Parathyroid adenoma (tissue), 2 donors: ENCODE results near the gene CADPS.

ENCODE experiments used
- H2AFZ ChIP-seq: fragments of 300-600 bp; sonication (generic); one replicate; pipeline ENCODE4 v1.7.0; 2017; ENCODE audit warnings: antibody characterized with exemption, mild to moderate bottlenecking
- H3K27ac ChIP-seq: fragments of 300-600 bp; sonication (generic); one replicate; pipeline ENCODE4 v1.7.0; 2017
- H3K27me3 ChIP-seq: fragments of 300-600 bp; sonication (generic); one replicate; pipeline ENCODE4 v1.7.0; 2017; ENCODE audit warnings: low read length; ENCODE audit not compliant: control insufficient read depth, insufficient read depth
- H3K36me3 ChIP-seq: fragments of 300-600 bp; sonication (generic); one replicate; pipeline ENCODE4 v1.7.0; 2017; ENCODE audit warnings: low read length; ENCODE audit not compliant: control insufficient read depth, insufficient read depth
- H3K4me1 ChIP-seq: fragments of 300-600 bp; sonication (generic); one replicate; pipeline ENCODE4 v1.7.0; 2017; ENCODE audit warnings: control low read depth
- H3K4me2 ChIP-seq: fragments of 300-600 bp; sonication (generic); one replicate; pipeline ENCODE4 v1.7.0; 2017; ENCODE audit warnings: low read length
- H3K4me3 ChIP-seq: fragments of 300-600 bp; sonication (generic); one replicate; pipeline ENCODE4 v1.7.0; 2017; ENCODE audit warnings: low read depth, low read length
- H3K79me2 ChIP-seq: fragments of 300-600 bp; sonication (generic); one replicate; pipeline ENCODE4 v1.7.0; 2017; ENCODE audit warnings: control low read depth
- H3K9ac ChIP-seq: fragments of 300-600 bp; sonication (generic); one replicate; pipeline ENCODE4 v1.7.0; 2017; ENCODE audit warnings: mild to moderate bottlenecking
- H3K9me3 ChIP-seq: fragments of 300-600 bp; sonication (generic); one replicate; pipeline ENCODE4 v1.7.0; 2017; ENCODE audit warnings: low read length; ENCODE audit not compliant: control insufficient read depth
- TF ChIP-seq, protein P1 (sequence below): fragments of 300-600 bp; sonication (generic); IDR thresholded peaks from one replicate; pipeline ENCODE4 v1.7.0; 2017; ENCODE audit warnings: antibody characterized with exemption, mild to moderate bottlenecking
- donor health status: primary hyperparathyroidism.

Gene CADPS

DNA sequence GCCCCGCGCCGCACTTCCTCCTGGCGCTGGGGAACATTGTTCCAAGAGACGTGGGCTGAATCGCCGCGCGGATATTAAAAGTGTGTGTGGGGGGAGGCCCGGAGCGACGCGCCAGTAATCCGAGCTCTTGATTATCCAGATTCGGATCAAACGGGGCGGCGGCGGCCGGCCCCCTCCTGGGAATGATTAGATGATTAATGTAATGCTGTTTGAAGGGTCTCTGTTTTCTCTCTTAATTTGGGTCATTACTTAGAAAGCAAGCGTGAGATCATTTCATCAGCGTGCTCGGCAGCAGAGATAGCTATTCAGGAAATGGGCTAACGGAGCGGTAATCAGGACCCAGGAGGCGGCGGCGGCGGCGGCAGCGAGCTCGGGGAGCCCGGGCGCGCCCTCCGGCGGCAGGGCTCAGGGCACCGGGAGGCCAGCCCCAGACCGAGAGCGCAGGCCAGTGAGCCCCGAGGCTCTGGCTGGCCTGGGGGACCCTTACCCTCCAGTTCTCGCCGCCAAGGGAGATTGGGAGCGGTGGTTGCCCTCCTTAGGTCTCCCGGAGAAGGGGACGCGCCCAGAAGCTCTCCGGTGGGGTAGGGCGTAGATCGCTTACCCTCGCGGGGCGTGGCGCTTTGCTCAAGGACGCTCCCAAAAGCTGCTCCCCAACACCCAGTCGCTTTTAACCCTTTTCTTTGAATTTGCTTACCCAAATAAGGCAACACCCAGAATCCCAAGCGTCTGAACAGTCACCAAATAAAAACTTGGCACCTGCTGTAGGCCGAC lies 506.3 kb downstream of the CADPS start:
- TF ChIP-seq, protein P1, sequence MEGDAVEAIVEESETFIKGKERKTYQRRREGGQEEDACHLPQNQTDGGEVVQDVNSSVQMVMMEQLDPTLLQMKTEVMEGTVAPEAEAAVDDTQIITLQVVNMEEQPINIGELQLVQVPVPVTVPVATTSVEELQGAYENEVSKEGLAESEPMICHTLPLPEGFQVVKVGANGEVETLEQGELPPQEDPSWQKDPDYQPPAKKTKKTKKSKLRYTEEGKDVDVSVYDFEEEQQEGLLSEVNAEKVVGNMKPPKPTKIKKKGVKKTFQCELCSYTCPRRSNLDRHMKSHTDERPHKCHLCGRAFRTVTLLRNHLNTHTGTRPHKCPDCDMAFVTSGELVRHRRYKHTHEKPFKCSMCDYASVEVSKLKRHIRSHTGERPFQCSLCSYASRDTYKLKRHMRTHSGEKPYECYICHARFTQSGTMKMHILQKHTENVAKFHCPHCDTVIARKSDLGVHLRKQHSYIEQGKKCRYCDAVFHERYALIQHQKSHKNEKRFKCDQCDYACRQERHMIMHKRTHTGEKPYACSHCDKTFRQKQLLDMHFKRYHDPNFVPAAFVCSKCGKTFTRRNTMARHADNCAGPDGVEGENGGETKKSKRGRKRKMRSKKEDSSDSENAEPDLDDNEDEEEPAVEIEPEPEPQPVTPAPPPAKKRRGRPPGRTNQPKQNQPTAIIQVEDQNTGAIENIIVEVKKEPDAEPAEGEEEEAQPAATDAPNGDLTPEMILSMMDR: no peak
- no peak overlapping the region for H3K4me3 ChIP-seq
- H3K79me2 ChIP-seq: no peaks in the 10 kb centered on the region
- no peaks in the 10 kb centered on the region for H3K36me3 ChIP-seq
- no peak overlapping the region for H2AFZ ChIP-seq
- H3K27ac ChIP-seq: no peak overlapping the region
- peaks cover 22% of the 10 kb centered on the region for H3K27me3 ChIP-seq
- no peaks in the 10 kb centered on the region for H3K4me1 ChIP-seq
- H3K4me2 ChIP-seq: no peak overlapping the region
- H3K9me3 ChIP-seq: no peaks in the 10 kb centered on the region
- no peak overlapping the region for H3K9ac ChIP-seq

DNA sequence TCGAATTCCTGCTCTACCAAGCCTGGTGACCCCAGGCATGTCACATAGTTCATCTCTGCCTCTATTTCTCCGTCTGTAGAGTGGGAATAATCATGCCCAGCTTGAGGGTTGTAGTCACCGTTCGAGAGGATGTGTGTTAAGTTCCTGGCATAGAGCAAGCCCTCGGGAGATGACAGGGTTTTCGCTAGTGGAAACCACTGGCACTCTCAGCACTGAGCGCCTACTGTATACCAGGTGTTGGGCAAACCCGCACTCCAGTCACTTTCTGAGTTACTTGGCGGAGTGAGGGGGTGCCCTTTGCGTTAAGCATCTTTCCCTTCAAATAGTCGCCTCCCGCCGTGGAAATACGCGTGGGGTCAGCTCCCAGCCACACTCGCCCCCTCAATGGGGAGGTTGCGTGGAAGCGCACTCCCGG lies 506.9 kb downstream of the CADPS start:
- peaks cover 22% of the 10 kb centered on the region for H3K27me3 ChIP-seq
- H3K9ac ChIP-seq: no peak overlapping the region
- H3K4me3 ChIP-seq: no peak overlapping the region
- TF ChIP-seq, protein P1: no peak
- H3K27ac ChIP-seq: no peak overlapping the region
- no peaks in the 10 kb centered on the region for H3K9me3 ChIP-seq
- H3K79me2 ChIP-seq: no peaks in the 10 kb centered on the region
- H3K4me1 ChIP-seq: no peaks in the 10 kb centered on the region
- no peak overlapping the region for H2AFZ ChIP-seq
- no peak overlapping the region for H3K4me2 ChIP-seq
- H3K36me3 ChIP-seq: no peaks in the 10 kb centered on the region

DNA sequence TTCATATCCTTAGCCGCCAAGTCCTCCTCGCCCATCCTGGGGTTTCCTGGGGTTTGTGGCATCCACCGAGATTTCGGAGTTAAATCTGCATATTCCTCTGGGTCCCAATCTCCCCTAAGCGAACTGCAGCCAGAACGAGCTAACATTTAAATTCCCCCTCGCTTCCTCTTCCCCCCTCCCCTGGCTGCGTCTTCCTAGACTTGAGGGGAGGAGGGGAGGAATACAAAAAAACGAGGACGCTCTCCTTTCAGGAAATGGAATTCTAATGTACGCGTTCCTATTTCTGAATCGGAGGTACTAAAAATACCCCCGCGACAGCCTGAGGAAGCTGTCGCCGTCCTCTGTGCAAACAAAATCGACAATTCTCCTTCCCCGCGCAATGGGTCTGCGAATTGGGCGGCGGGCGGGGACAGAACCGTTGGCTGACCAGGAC lies 507.4 kb downstream of the CADPS start:
- H3K4me2 ChIP-seq: no peak overlapping the region
- no peaks in the 10 kb centered on the region for H3K4me1 ChIP-seq
- TF ChIP-seq, protein P1: no peak
- no peaks in the 10 kb centered on the region for H3K79me2 ChIP-seq
- H3K27ac ChIP-seq: no peak overlapping the region
- H3K27me3 ChIP-seq: peaks cover 22% of the 10 kb centered on the region
- H3K4me3 ChIP-seq: no peak overlapping the region
- no peak overlapping the region for H2AFZ ChIP-seq
- H3K9me3 ChIP-seq: no peaks in the 10 kb centered on the region
- no peaks in the 10 kb centered on the region for H3K36me3 ChIP-seq
- no peak overlapping the region for H3K9ac ChIP-seq

DNA sequence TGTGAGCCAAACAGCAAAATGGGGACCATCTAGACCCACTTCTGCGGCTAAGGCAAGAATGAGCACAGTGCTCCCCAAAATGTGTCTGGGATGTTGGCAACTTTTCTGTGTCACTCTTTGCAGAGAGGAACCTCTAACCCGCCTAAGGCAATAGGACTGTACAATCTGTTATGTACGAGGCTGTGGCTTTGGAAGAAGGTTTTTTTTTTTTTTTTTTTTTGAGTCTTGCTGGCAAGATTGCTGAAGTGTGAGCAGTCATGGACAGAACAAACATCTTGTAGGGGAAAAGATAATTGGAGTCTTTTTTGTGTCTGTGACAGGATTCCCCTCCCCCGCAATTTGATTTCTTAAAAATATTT lies 509.1 kb downstream of the CADPS start:
- Histone ChIP-seq H2AFZ (no peak overlapping the region), H3K4me1 (no peaks in the 10 kb centered on the region), H3K9ac (no peak overlapping the region), H3K9me3 (no peaks in the 10 kb centered on the region), H3K27ac (no peak overlapping the region), H3K79me2 (no peaks in the 10 kb centered on the region), H3K36me3 (no peaks in the 10 kb centered on the region), H3K27me3 (peaks cover 20% of the 10 kb centered on the region), H3K4me3 (no peak overlapping the region), H3K4me2 (no peak overlapping the region)
- TF ChIP-seq, protein P1: no peak
